Mesendoderm (in vitro differentiated cells): ENCODE measurements around the gene LTB4R. TPM values are rescaled to one million over a fixed set of nuclear protein-coding genes. Genes with fewer than 3 reads are reported as not detected.

Source experiments
- DNase-seq: peaks from one replicate; pipeline ENCODE4 v3.0.0; 2013
- H2AK5ac ChIP-seq: 2 replicates; pipeline ENCODE4 v1.6.1; 2013; ENCODE audit warnings: low read length, inconsistent platforms
- H2BK120ac ChIP-seq: 2 replicates; pipeline ENCODE4 v1.6.1; 2013; ENCODE audit warnings: low read depth, mild to moderate bottlenecking, low read length, moderate library complexity, mixed read lengths
- H2BK15ac ChIP-seq: replicated peaks from 2 replicates; pipeline ENCODE4 v1.6.1; 2013; ENCODE audit warnings: low read depth, mild to moderate bottlenecking, moderate library complexity
- H2BK5ac ChIP-seq: 2 replicates; pipeline ENCODE4 v1.6.1; 2013; ENCODE audit warnings: low read length, inconsistent platforms
- H3K18ac ChIP-seq: 2 replicates; pipeline ENCODE4 v1.6.1; 2013; ENCODE audit warnings: mild to moderate bottlenecking, low read length, mixed read lengths
- H3K23ac ChIP-seq: one replicate; pipeline ENCODE4 v1.6.1; 2013; ENCODE audit warnings: low read length
- H3K27ac ChIP-seq: 2 replicates; pipeline ENCODE4 v1.5.1; 2013; ENCODE audit warnings: low read depth, mild to moderate bottlenecking, inconsistent platforms, low read length, moderate library complexity
- H3K27me3 ChIP-seq: 2 replicates; pipeline ENCODE4 v1.6.1; 2013; ENCODE audit warnings: low read length, control low read depth, mild to moderate bottlenecking, inconsistent platforms; ENCODE audit not compliant: insufficient read depth, poor library complexity
- H3K36me3 ChIP-seq: 2 replicates; pipeline ENCODE4 v1.6.1; 2013; ENCODE audit warnings: low read length, inconsistent platforms; ENCODE audit not compliant: control insufficient read depth, insufficient read depth
- H3K4ac ChIP-seq: one replicate; pipeline ENCODE4 v1.6.1; 2013; ENCODE audit warnings: low read depth, mild to moderate bottlenecking, low read length, moderate library complexity
- H3K4me1 ChIP-seq: 2 replicates; pipeline ENCODE4 v1.6.1; 2013; ENCODE audit warnings: low read depth, low read length, inconsistent platforms; ENCODE audit not compliant: control insufficient read depth
- H3K4me2 ChIP-seq: 2 replicates; pipeline ENCODE4 v1.6.1; 2013; ENCODE audit warnings: low read length
- H3K4me3 ChIP-seq: 2 replicates; pipeline ENCODE4 v1.5.1; 2013; ENCODE audit warnings: mild to moderate bottlenecking, low read length
- H3K56ac ChIP-seq: one replicate; pipeline ENCODE4 v1.6.1; 2013; ENCODE audit warnings: low read length
- H3K79me1 ChIP-seq: 2 replicates; pipeline ENCODE4 v1.6.1; 2013; ENCODE audit warnings: low read length, inconsistent platforms
- H3K79me2 ChIP-seq: 2 replicates; pipeline ENCODE4 v1.6.1; 2013; ENCODE audit warnings: mild to moderate bottlenecking, low read length; ENCODE audit not compliant: control insufficient read depth, insufficient read depth
- H3K9ac ChIP-seq: 2 replicates; pipeline ENCODE4 v1.6.1; 2013; ENCODE audit warnings: low read length, inconsistent platforms
- H4K5ac ChIP-seq: one replicate; pipeline ENCODE4 v1.6.1; 2013; ENCODE audit warnings: low read length
- H4K8ac ChIP-seq: one replicate; pipeline ENCODE4 v1.6.1; 2013; ENCODE audit warnings: low read depth, mild to moderate bottlenecking, control low read depth, low read length, moderate library complexity
- WGBS: extraction: QIAGEN DNeasy Blood & Tissue Kit; methylation state at CpG from one replicate; pipeline ENCODE4 v1.1.7; 2013; ENCODE audit warnings: low lambda C conversion rate, missing lambda C conversion rate; ENCODE audit not compliant: insufficient coverage; ENCODE audit errors: extremely low coverage; 5-methylcytosine and 5-hydroxymethylcytosine counted together
- small RNA-seq: library from polyadenylated mRNA; stranded (forward); fragments of <200 nt; extraction: miRNeasy Mini kit (QIAGEN cat#:217004); gene quantifications from one replicate; pipeline ENCODE3, GENCODE V24; 2013; ENCODE audit not compliant: insufficient read depth

LTB4R gene

DNA sequence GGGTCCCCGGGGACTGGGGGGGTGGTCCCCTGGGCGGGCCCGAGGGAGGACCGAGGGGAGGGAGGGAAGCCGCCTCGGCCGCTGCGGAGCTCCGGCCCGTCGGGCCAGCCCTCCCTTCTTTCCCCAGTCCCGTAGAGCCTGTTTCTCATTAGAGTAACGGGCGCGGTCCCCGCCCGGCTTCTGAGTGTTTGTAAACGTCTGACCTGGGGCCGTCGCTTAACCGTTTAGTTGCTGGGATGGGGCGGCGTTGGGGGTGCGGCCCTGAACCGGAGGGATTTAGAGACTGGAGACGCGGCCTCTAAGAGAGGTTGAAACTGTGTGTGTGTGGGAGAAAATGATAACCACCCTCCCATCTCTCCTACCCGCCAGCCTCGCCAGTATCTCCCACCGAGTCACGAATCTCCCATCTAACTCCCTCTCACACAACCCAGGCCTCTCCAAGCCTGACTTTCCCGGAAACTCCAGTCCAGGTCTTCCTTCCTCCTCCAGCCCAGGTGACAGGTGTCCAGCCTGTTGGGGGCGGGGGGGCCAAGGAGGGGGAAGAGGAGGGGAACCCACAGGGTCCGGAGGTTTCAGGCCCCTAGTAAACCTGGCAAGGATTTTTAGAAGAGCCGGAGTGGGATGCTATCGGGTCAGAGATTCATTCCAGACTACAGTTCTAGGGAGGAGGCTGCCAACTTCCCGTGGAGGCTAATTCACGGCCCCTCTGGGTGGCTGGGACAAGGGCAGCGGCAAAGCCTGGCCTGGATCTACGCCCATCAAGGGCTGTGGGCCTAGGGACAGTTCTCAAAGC lies 55.6 kb downstream of the LTB4R start:
- H3K27me3 ChIP-seq = no peaks in the 10 kb centered on the region
- WGBS = no CpG with 5 or more reads among the region's 40 CpGs
- H3K4me3 ChIP-seq = peak overlapping the region; percentile 33
- H3K4me1 ChIP-seq = peaks cover 5% of the 10 kb centered on the region
- peak overlapping the region; percentile 78 for H3K56ac ChIP-seq
- no peak overlapping the region for H2AK5ac ChIP-seq
- H3K4me2 ChIP-seq = peak overlapping the region; percentile 64
- H3K18ac ChIP-seq = peak overlapping the region; percentile 86
- peak overlapping the region; percentile 56 for H3K9ac ChIP-seq
- peak; percentile 99 for DNase-seq
- H3K4ac ChIP-seq = peak overlapping the region; percentile 18
- no peak overlapping the region for H3K23ac ChIP-seq
- H2BK5ac ChIP-seq = peak overlapping the region; percentile 37
- H4K8ac ChIP-seq = no peak overlapping the region
- no peaks in the 10 kb centered on the region for H3K79me2 ChIP-seq
- H2BK120ac ChIP-seq = peak overlapping the region; percentile 7
- H3K27ac ChIP-seq = peak overlapping the region; percentile 66
- no peaks in the 10 kb centered on the region for H3K36me3 ChIP-seq
- no peak overlapping the region for H2BK15ac ChIP-seq
- H3K79me1 ChIP-seq = no peaks in the 10 kb centered on the region
- H4K5ac ChIP-seq = no peak overlapping the region

Small RNA genes within 50 kb of the gene (small RNA-seq; reads per million reads assigned to genes)
- not detected for gene RF00026
